Astrocyte (in vitro differentiated cells and primary cell): ENCODE data around the gene PLCH1.

ENCODE experiments used
- EZH2 ChIP-seq: IDR thresholded peaks from 2 replicates; pipeline ENCODE4 v1.6.1; 2012; ENCODE audit warnings: mild to moderate bottlenecking, low read length, inconsistent platforms; ENCODE audit not compliant: insufficient read depth
- TF ChIP-seq, protein P1 (sequence below): IDR thresholded peaks from 2 replicates; pipeline ENCODE4 v1.5.1; 2011; ENCODE audit warnings: low read depth, mild to moderate bottlenecking, inconsistent platforms, low read length, moderate library complexity; ENCODE audit not compliant: insufficient read depth

GRCh38 chr3:155329513-155330048 lies 415.3 kb downstream of the PLCH1 start:
- TF ChIP-seq, protein P1, sequence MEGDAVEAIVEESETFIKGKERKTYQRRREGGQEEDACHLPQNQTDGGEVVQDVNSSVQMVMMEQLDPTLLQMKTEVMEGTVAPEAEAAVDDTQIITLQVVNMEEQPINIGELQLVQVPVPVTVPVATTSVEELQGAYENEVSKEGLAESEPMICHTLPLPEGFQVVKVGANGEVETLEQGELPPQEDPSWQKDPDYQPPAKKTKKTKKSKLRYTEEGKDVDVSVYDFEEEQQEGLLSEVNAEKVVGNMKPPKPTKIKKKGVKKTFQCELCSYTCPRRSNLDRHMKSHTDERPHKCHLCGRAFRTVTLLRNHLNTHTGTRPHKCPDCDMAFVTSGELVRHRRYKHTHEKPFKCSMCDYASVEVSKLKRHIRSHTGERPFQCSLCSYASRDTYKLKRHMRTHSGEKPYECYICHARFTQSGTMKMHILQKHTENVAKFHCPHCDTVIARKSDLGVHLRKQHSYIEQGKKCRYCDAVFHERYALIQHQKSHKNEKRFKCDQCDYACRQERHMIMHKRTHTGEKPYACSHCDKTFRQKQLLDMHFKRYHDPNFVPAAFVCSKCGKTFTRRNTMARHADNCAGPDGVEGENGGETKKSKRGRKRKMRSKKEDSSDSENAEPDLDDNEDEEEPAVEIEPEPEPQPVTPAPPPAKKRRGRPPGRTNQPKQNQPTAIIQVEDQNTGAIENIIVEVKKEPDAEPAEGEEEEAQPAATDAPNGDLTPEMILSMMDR = no peak
- TF ChIP-seq EZH2 = no peak
